DMS 273 treated with DMSO at 0.1 percent for 48 hours (cell line): ENCODE data around the gene DNAH10.
"Not testable (repeated sequence)": the region's sequence is repeated elsewhere in the genome, so short reads cannot be mapped to it uniquely, and the experiment has no call there.

Experiments
- DNase-seq: peaks from one replicate; lab custom pipeline; 2025; lab: John Stamatoyannopoulos, UW

Gene DNAH10

DNA sequence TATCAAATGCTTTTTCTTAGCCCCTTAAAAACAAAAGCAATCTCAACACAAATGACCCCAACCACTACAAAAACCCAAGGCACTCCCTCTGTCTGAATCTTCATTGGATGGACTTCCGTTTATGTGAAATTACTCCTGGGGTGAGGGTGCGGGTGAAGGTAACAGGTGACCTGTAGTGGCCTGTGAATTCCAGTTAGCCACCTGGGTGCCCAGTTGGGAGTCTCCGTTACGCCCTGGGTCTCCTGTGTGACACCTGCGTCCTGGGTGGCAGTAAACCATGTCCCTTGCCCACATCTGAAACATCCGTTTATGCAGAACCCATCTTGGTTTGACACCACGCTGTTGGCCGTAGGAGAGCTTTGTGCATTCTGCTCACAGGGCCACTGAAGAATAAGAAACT lies 148.0 kb downstream of the DNAH10 start:
- DNase-seq: no peak

DNA sequence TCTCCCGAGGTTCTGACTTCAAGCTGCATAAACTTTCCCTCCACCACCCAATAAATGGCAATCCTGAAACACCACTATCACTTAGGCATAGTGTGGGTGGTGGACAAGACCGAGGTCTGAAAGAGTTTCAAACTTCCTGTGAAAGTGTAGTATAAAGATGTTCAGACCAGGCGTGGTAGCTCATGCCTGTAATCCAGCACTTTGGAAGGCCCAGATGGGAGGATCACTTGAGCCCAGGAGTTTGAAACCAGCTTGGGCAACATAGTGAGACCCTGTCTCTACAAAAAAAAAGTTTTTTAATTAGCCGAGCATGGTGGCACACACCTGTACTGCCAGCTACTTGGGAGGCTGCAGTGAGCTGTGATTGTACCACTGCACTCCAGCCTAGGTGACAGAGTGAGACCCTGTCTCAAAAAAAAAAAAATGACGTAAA lies 148.7 kb downstream of the DNAH10 start:
- no peak for DNase-seq

DNA sequence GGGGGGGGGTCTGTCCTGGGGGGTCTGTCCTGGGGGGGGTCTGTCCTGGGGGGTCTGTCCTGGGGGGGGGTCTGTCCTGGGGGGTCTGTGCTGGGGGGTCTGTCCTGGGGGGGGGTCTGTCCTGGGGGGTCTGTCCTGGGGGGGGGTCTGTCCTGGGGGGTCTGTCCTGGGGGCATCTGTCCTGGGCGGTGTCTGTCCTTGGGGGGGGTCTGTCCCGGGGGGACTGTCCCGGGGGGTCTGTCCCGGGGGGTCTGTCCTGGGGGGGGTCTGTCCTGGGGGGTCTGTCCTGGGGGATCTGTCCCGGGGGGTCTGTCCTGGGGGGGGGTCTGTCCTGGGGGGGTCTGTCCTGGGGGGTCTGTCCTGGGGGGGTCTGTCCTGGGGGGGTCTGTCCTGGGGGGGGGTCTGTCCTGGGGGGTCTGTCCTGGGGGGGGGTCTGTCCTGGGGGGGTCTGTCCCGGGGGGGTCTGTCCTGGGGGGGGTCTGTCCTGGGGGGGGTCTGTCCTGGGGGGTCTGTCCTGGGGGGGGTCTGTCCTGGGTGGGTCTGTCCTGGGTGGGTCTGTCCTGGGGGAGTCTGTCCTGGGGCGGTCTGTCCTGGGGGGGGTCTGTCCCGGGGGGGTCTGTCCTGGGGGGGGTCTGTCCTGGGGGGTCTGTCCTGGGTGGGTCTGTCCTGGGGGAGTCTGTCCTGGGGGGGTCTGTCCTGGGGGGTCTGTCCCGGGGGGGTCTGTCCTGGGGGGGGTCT lies 149.7 kb downstream of the DNAH10 start:
- not testable (repeated sequence) for DNase-seq

DNA sequence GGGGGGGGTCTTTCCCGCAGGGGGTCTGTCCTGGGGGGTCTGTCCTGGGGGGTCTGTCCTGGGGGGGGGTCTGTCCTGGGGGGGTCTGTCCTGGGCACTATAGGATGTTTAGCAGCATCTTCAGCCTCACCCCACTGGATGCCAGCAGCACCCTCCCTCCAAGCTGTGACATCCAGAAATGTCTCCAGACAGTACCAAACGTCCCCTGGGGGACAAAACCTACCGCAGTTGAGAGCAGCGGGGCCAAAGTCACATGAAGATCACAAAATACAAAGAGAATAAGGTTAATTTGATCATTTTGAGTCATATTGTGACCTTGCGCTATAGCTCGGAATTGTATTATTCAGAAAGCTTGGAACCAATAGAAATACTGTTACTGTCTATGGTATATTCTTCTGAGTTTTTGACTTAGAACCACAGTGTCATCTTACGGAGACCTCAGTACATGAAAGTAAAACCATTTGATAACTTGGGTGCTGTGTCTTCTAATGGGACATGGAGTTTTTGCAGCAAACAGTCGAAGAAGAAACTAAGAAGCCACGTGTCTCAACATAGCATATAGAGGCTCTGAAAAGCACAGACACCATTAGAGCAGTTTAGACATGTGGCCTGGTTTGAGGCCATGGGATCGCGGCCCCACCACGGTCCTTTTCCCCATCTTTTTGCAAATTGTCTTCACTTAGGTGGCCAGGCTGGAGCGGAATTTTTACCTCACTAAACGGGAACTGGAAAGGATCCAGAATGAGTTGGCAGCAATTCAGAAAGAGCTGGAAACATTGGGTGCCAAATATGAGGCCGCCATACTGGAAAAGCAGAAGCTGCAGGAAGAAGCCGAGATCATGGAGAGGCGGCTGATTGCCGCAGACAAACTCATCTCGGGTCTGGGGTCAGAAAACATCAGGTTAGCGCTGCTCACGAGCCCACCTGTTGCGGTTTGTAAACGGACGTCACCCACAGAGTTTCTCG lies 150.6 kb downstream of the DNAH10 start:
- no peak for DNase-seq

DNA sequence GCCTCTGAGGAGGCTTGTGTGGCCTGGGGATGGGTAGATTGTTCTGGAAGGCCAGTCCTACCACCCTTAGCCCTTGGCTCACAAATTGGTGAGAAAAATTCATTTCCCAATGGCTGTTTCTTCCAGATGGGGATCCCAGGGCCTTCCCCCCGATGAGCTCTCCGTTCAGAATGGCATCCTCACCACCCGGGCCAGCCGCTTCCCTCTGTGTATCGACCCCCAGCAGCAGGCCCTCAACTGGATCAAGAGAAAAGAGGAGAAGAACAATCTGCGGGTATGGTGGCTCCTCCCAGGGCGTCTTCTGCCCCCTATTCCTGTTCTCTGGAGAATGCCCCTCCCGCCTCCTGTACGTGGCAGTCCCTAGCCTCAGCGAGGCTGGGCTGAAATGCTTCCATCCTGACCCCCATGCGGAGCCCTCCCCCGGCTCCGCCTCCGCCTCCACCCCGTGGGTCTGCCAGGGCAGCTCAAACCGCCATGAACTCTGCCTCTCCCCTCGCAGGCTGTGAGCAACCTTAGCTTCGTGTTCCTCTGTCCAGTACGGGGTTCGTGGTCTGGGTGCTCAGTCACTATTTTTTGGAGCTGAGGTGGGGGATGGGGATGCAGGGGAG lies 152.7 kb downstream of the DNAH10 start:
- no peak for DNase-seq

DNA sequence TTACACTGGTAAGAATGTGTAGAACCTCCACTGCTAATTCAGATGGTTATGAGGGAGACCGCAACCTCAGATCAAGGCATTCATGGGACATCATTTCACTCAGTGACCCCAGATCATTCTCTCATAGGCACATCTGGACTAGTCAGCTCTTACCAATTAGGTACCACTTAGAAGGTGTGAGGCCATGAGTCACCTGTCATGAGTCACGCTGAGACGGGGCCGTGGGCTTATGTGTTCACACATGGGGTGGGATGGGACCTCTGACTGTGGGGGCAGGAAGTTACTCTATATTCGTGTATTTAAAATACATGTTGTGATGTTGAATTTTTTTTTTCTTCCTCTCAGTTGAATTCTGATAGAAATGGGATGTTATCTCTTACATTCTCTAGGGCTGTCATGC lies 154.6 kb downstream of the DNAH10 start:
- DNase-seq: no peak

DNA sequence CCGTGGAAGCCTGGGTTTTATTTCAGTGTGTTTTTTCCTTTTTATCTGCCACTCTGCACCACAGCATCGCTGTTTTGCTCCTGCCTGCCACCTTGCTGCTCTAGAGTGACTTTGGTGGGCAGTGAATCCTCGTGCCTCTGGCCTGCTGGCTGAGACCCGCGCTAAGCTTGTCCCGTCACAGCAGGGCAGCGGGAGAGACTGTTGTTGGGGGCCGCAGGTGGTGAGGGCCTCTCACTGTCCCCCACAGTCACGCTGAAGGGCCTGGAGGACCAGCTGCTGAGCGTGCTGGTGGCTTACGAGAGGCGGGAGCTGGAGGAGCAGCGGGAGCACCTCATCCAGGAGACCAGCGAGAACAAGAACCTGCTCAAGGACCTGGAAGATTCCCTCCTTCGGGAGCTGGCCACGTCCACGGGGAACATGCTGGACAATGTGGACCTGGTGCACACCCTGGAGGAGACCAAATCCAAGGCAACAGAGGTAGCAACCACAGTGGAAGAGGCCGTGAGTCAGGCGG lies 155.3 kb downstream of the DNAH10 start:
- no peak for DNase-seq

DNA sequence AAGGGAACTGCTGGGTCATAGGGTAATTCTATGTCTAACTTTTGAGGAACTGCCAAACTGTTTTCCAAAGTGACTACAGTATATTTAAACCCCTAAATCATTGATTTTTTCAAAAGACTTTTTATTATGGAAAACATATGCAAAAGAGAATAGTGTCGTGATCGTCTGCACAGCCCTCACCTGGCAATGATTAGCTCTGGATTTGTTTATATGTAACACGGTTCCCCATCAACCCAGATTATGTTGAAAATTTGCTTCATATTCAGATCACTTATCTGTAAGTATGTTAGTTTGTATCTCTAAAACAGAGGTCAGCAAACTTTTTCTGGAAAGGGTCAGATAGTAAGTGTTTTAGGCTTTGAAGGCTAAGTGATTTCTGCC lies 157.9 kb downstream of the DNAH10 start:
- no peak for DNase-seq

DNA sequence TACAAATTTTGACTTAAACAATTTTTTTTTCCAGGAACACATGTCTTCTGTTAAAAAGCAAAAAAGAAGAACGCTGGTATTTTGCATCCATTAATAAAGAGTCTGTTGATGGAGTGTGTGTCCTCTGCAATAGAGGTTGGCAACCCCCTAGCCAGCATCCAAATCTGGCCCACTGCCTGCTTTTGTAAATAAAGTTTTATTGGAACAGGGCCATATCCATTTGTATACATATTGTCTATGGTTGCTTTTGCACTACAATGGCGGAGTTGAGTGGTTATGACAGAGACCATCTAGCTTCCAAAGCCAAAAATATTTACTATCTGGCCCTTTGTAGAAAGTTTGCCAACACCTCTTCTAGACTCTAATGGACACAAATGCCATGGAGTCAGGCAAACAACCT lies 160.9 kb downstream of the DNAH10 start:
- DNase-seq: no peak

DNA sequence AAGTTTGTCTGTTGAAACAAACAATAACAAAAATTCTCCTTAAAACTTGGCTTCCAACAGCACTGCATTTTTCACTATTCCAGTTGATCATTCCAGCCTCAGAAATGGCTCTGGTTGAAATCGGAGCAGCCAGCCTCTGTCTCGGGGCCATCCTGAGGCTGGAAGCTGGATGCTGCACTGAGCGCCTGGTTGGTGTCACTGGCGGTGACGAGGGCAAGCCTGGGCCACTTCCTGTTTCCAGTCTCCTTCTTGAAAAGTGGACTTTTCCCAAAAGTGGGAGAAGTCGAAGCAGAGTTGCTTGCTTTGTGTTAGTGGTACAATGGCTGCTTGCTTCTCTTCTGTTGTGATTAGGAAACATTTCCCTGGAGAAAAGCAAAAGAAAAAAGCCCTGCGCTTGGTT lies 161.8 kb downstream of the DNAH10 start:
- DNase-seq: no peak

DNA sequence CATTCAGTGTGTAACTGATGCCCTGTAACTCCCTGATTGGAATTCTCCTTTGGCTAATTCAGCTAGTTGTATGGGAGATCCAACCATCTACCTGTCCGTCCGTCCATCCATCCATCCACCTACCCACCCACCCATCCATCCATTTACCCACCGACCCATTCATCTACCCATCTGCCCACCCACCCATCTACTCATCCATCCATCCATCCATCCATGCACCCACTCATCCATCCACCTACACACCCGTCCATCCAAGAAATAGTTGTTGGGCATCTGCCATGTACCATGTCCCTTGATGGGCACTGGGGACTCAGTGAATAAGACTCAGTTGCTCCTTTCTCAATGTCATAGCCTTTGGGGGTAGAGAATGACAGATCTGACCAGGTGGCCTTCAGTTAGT lies 162.4 kb downstream of the DNAH10 start:
- no peak for DNase-seq

DNA sequence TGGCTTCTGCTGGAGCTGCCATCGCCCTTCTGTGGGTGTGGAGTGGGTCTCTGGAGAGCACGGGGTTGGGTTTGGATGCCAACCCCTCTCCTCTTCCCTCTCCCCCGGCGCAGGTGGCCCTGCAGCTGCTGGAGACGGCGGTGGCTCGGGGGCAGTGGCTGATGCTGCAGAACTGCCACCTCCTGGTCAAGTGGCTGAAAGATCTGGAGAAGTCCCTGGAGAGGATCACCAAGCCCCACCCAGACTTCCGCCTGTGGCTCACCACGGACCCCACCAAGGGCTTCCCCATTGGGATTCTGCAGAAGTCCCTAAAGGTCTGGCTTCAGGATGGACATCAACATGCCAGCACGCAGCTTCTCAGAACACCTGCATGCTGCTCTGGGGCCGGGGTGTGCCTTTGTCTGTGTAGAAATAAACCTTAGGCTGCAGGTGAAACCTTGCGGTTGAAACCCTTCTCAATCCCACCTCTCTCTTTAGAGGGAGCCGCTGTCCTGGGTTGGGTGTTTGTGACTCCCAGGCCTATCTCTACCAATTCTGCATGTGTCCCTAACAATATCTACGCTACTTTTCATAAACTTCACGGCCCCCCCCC lies 166.3 kb downstream of the DNAH10 start:
- no peak for DNase-seq

DNA sequence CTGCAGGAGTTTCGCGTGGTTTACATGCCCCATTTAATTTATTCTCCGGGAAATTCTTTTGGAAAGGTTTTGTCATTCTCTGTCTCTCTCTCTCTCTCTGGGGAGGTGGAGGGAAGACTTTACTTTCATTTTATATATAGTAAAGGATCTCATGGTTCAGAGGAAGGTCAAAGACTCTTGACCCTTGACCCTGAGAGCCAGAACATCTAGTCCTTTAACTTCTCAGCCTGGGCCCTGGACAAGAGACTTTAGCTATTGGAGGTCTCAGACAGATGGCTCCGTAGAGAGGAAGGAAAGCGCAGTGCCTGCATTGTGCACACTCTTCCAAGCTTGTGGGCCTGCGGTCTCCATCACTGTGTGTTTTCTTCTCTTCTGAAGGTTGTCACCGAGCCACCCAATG lies 166.8 kb downstream of the DNAH10 start:
- DNase-seq: no peak

DNA sequence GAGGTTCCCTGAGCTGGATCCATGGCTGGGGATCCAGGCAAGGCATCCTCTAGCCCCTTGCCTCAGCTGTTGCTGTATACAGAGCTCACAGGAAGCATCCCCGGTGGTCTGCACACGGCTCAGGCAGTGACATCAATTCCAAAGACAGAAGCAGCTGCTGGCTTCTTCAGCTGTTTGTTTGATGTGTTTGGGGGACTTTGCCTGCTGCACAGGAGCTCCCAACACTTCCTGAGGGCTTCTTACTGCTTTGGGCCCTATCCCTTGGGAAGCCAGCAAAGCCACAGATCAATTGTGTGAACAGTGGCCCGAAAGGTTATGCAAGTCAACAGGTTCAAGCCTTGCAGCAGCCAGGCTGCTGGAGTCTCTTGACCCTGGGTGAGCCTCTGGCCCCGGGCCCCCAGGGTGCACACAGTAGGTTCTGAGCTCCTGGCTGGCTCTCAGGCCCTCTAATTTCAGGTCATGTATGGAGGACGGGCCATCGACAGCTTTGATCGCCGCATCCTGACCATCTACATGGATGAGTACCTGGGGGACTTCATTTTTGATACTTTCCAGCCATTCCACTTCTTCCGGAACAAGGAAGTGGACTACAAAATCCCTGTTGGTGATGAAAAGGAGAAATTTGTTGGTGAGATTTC lies 168.0 kb downstream of the DNAH10 start:
- DNase-seq: no peak

DNA sequence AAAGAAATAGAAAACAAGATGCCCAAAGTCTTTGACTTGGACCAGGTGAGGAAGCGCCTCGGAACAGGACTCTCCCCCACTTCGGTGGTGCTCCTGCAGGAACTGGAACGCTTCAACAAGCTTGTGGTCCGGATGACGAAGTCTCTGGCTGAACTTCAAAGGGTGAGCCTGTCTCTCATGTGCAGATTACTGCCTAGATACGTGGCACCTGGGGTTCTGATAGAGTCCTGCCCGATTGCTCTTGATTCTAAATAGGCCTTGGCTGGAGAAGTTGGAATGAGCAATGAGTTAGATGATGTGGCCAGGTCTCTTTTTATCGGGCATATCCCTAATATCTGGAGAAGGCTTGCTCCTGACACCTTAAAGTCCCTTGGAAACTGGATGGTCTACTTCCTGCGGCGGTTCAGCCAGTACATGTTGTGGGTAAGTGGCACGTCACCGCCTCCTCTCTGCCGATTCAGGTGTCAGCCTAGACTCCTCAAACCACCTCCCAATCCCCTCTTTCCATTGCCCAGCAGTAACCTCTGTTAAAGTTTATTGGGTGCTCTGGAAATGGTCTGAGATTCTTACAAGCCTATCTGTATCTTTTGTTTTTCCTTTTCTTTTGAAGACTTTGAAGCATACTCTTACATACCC lies 169.7 kb downstream of the DNAH10 start:
- DNase-seq: no peak

DNA sequence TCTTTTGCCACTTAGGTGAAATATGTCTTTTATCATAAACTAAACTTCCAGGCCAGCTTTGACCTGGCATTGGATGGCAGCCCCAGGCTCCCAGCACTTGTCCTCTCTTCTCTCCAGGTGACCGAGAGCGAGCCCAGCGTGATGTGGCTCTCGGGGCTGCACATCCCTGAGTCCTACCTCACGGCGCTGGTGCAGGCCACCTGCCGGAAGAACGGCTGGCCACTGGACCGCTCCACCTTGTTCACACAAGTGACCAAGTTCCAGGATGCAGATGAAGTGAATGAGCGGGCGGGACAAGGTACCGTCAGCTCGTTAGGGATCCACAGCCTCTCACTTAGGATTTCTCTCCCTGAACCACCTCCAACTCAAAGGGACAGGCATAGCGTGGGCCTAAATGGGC lies 171.1 kb downstream of the DNAH10 start:
- no peak for DNase-seq

DNA sequence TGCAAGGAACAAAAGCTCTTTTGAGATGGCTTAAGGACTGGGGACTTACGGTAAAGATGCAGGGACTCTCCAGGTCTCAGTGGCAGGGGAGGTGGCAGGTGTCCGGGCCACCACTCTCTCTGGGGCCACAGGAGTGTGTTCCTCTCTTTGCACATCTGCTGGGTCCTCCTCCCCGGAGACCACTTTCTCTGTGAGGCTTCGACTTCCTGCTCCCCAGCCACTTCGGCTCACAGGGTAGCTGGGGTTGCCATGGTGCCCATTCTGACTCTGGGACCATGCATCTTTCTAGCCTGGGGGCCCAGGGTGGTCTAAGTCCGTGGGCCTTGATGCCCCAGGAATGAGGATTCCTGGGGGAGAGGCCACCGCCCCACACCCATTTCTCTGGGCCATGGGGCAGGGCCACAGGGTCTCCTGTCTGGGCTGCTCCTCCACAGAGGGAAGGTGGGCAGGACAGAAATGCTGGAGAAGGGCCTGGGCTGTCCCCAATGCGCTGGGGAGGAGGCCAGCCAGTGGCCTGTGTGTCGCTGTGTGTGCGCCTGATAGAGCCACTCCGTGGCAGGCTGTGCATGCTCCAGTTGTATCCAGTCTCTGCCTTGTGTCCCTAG lies 172.0 kb downstream of the DNAH10 start:
- DNase-seq: no peak

DNA sequence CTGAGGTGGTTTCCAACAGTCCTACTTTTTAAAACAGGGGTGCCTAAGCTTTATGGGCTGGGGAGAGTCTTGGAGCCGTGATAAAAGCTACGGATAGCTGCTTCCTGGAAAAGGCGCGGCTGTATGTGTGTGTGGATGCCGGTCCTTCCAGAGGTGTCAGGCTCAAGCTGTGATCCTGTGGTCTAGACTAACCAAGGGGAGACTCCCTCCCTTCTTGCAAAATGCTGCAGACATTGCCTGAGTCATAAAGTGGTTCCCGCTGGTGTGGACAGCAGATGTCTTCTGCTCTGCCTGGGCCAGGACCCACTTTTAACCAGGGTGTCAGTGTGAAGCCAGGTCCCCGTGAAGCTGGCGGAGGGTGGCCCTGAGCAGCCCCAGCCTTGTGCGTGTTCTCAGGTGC lies 172.7 kb downstream of the DNAH10 start:
- DNase-seq: no peak

DNA sequence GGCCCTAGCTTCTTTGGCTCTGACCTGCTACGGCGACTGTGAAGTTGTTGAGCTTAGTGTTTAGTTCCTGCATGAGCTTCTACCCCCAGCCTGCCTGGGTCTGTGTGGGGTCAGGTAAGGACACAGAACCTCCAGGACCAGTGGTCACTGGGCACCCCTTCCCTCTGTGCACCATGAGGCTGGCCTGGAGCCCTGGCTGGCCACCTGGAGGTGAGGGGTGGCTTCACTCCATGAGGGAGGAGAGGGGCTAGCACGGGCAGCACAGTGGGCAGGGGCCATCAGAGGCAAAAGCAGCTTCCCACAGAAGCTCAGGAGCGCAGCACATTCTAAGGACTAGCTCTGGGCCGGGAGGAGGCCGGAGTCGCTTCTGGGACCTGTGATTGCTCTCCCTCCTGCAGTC lies 173.9 kb downstream of the DNAH10 start:
- no peak for DNase-seq

DNA sequence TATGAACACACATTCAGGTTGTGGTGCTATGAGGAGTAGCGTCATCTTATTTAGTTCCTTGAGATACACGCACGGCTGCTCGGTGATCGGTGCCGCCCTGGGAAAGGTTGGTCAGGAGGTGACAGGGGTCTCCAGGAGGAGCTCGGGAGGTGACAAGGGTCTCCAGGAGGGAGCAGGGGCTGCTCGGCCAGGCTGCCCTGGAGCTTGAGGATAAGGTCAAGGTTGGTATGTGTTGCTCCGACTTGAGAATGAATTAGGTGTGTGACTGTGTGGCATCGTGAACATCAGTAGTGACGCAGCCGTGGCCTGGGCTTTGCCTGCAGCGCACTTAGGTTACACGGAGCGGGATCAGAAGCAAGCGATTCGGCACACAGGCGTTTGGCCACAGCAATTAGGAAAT lies 174.4 kb downstream of the DNAH10 start:
- DNase-seq: no peak
